DND-41 (cell line): ENCODE data around the gene TBC1D1.

Experiments
- ATAC-seq: fragments of 200-7000 bp; cut with Tn5 transposase; 3 replicates; pipeline ENCODE4 v1.9.1; 2021; ENCODE audit warnings: low read depth; ENCODE audit not compliant: insufficient read depth
- DNase-seq: peaks from one replicate; pipeline ENCODE4 v3.0.0-alpha.2; 2020
- H2AFZ ChIP-seq: 2 replicates; pipeline ENCODE4 v1.6.0; 2012; ENCODE audit warnings: low read depth, low read length
- H3K27ac ChIP-seq: 2 replicates; pipeline ENCODE4 v1.5.1; 2012; ENCODE audit warnings: low read length, inconsistent platforms
- H3K27me3 ChIP-seq: fragments of 200-600 bp; sonication (generic); 2 replicates; pipeline ENCODE4 v1.6.0; 2012; ENCODE audit warnings: low read length, mild to moderate bottlenecking, inconsistent platforms; ENCODE audit not compliant: insufficient read depth, poor library complexity
- H3K36me3 ChIP-seq: 2 replicates; pipeline ENCODE4 v1.5.1; 2012; ENCODE audit warnings: low read length, inconsistent platforms; ENCODE audit not compliant: insufficient read depth
- H3K4me1 ChIP-seq: 2 replicates; pipeline ENCODE4 v1.5.1; 2012; ENCODE audit warnings: mild to moderate bottlenecking, low read length; ENCODE audit not compliant: insufficient read depth
- H3K4me2 ChIP-seq: 2 replicates; pipeline ENCODE4 v1.6.0; 2012; ENCODE audit warnings: mild to moderate bottlenecking, moderate library complexity, low read length, inconsistent platforms; ENCODE audit not compliant: insufficient read depth
- H3K4me3 ChIP-seq, 2 experiments: fragments of 200-600 bp in 1 of 2; shearing (Covaris generic) in 1 of 2; 2 replicates each; pipeline ENCODE4 v1.5.1; 2012 to 2016; ENCODE audit warnings: inconsistent platforms in 2 of 2, low read length in 2 of 2, mild to moderate bottlenecking in 2 of 2, low read depth in 1 of 2, moderate library complexity in 1 of 2
- H3K79me2 ChIP-seq: 2 replicates; pipeline ENCODE4 v1.6.0; 2012; ENCODE audit warnings: low read length, inconsistent platforms; ENCODE audit not compliant: insufficient read depth
- H3K9ac ChIP-seq: 2 replicates; pipeline ENCODE4 v1.6.0; 2012; ENCODE audit warnings: low read depth, mild to moderate bottlenecking, inconsistent platforms, low read length, moderate library complexity
- H3K9me3 ChIP-seq: 2 replicates; pipeline ENCODE4 v1.5.1; 2012; ENCODE audit warnings: low read length, moderate library complexity, mild to moderate bottlenecking, inconsistent platforms; ENCODE audit not compliant: insufficient read depth, severe bottlenecking
- H4K20me1 ChIP-seq: 2 replicates; pipeline ENCODE4 v1.6.0; 2012; ENCODE audit warnings: low read length; ENCODE audit not compliant: insufficient read depth
- CTCF ChIP-seq: IDR thresholded peaks from 2 replicates; pipeline ENCODE4 v1.5.1; 2012; ENCODE audit warnings: borderline replicate concordance, low read length, moderate library complexity, mild to moderate bottlenecking; ENCODE audit not compliant: poor library complexity, severe bottlenecking; ENCODE audit errors: extremely low read depth
- EZH2 ChIP-seq: IDR thresholded peaks from 3 replicates; pipeline ENCODE4 v1.6.1; 2012; ENCODE audit warnings: borderline replicate concordance, low read depth, mild to moderate bottlenecking, moderate library complexity, low read length, inconsistent platforms; ENCODE audit not compliant: severe bottlenecking

TBC1D1 gene

GRCh38 chr4:38085751-38086150 is 194.9 kb downstream of the TBC1D1 start:
- H4K20me1 ChIP-seq, result no peaks in the 10 kb centered on the region; the same call in 1 of the 2 replicates
- ATAC-seq, result no peak

GRCh38 chr4:38086151-38086848 is 195.4 kb downstream of the TBC1D1 start:
- peaks cover 57% of the 10 kb centered on the region; the same call in 1 of the 2 replicates for H3K36me3 ChIP-seq
- no peak overlapping the region for H3K9ac ChIP-seq
- H3K4me1 ChIP-seq, result no peaks in the 10 kb centered on the region
- H3K9me3 ChIP-seq, result no peaks in the 10 kb centered on the region
- no peak overlapping the region for H2AFZ ChIP-seq
- DNase-seq, result no peak
- H3K27me3 ChIP-seq, result no peaks in the 10 kb centered on the region
- no peak overlapping the region for H3K4me3 ChIP-seq
- H4K20me1 ChIP-seq, result no peaks in the 10 kb centered on the region; the same call in 1 of the 2 replicates
- TF ChIP-seq CTCF (no peak), EZH2 (no peak)
- H3K27ac ChIP-seq, result no peak overlapping the region
- H3K79me2 ChIP-seq, result no peaks in the 10 kb centered on the region
- no peak overlapping the region for H3K4me2 ChIP-seq
- ATAC-seq, result no peak

More at GRCh38 chr4:38085751-38086150, 194.9 kb downstream of the TBC1D1 start:
- H3K27me3 ChIP-seq, result no peaks in the 10 kb centered on the region
- DNase-seq, result no peak
- H3K4me2 ChIP-seq, result no peak overlapping the region
- H3K9me3 ChIP-seq, result no peaks in the 10 kb centered on the region
- H2AFZ ChIP-seq, result no peak overlapping the region
- H3K27ac ChIP-seq, result no peak overlapping the region
- H3K36me3 ChIP-seq, result peaks cover 52% of the 10 kb centered on the region; the same call in 1 of the 2 replicates
- H3K4me3 ChIP-seq, result no peak overlapping the region
- no peak for TF ChIP-seq CTCF
- no peak for TF ChIP-seq EZH2
- H3K9ac ChIP-seq, result no peak overlapping the region
- no peaks in the 10 kb centered on the region for H3K79me2 ChIP-seq
- no peaks in the 10 kb centered on the region for H3K4me1 ChIP-seq

- no peaks in the 10 kb centered on the region for H3K4me1 ChIP-seq
- TF ChIP-seq EZH2, result no peak
- no peaks in the 10 kb centered on the region for H3K79me2 ChIP-seq
- H3K4me3 ChIP-seq, result no peak overlapping the region
- no peak overlapping the region for H3K9ac ChIP-seq
- ATAC-seq (no peak), DNase-seq (no peak)
- H3K27me3 ChIP-seq, result no peaks in the 10 kb centered on the region
- H3K36me3 ChIP-seq, result peaks cover 58% of the 10 kb centered on the region
- no peaks in the 10 kb centered on the region for H3K9me3 ChIP-seq
- no peak overlapping the region for H3K27ac ChIP-seq
- H4K20me1 ChIP-seq, result no peaks in the 10 kb centered on the region; the same call in 1 of the 2 replicates
- H2AFZ ChIP-seq, result no peak overlapping the region
- H3K4me2 ChIP-seq, result no peak overlapping the region
Measured at GRCh38 chr4:38086849-38087226, 196.0 kb downstream of the TBC1D1 start.

- H3K36me3 ChIP-seq, result peaks cover 66% of the 10 kb centered on the region
- no peak overlapping the region for H2AFZ ChIP-seq
- no peak for ATAC-seq
- H3K79me2 ChIP-seq, result no peaks in the 10 kb centered on the region
- no peak for TF ChIP-seq EZH2
- no peak for TF ChIP-seq CTCF
- H3K4me3 ChIP-seq, result no peak overlapping the region
- no peaks in the 10 kb centered on the region for H3K27me3 ChIP-seq
- no peaks in the 10 kb centered on the region for H3K9me3 ChIP-seq
- no peak overlapping the region for H3K27ac ChIP-seq
- no peaks in the 10 kb centered on the region for H4K20me1 ChIP-seq
- no peaks in the 10 kb centered on the region for H3K4me1 ChIP-seq
- no peak for DNase-seq
- H3K4me2 ChIP-seq, result no peak overlapping the region
- no peak overlapping the region for H3K9ac ChIP-seq
Measured at GRCh38 chr4:38088321-38088720, 197.4 kb downstream of the TBC1D1 start.
